ENCODE measurements around the gene ZNF92.
A peak's percentile ranks its signal among the peaks of the same experiment; 100 is the strongest.
"Not testable (repeated sequence)": the region's sequence is repeated elsewhere in the genome, so short reads cannot be mapped to it uniquely, and the experiment has no call there.

ZNF92 gene

DNA sequence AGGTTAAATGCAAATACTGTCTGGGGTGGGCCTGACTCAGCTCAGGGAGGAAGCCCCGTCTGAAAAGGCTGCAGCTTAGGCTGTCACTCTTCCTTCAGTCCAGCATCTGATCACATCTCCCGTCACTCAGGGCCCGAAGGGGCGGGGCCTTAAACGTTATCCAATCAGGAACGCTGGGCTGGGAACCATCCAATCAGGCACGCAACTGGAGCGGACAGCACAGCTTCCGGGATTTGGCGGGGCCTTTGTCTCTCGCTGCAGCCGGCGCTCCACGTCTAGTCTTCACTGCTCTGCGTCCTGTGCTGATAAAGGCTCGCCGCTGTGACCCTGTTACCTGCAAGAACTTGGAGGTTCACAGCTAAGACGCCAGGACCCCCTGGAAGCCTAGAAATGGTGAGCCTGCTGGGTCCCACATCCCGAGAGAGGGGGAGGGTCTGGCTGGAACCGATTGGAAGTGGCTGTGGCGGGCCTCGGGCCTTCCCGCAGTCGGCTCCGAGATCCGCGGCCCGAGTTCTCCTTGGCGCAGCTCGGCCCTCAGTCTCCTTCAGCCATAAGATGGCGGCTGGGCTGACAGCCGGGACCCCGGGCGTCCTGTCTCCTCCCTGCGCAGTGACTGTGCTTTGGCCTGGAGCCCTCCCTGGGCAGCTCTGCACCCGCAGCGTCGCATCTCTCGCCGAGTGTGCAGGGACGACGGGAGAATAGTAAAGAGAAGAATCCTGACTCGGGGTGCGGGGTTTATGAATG lies at the start of gene ZNF92:
Gene ZNF92 (plus strand): TSS at position 248 of the 744 bp plus-strand sequence. CDS start 143 bp downstream, at position 391.
- peak within 1 kb of the TSS; percentile 94 for H3K4me3 ChIP-seq (ENCODE audit: low read depth, low read length)

DNA sequence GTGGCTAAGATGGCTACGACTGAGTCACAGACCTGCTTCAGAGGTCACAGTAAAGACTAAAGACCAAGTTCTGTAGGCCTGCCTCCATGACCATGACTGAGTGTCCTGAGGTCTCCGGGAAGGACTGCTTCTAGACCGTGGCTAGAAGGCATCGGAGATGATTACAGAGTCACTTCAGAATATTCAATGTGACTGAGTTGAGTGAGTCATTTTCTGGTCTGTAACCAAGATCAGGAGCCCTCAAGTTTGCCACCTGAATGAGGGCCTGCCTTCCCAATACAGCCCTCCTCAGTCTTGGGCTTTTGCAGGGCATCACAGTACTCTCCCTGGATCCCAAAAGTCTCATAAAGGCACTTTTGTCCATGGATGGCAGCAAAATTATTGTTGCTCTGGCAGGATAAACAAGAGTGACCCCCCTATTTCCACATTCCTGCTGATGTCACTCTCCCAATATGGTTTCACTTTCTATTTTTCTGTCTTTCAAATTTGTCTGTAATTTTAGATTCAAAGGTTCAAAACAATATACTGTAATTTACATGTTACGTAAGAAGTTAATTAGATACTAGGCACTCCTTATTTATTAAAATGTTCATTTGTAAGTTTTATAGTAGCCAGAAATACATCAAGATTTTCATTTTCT lies 47.7 kb upstream of the ZNF92 start:
- no peak overlapping the region for H3K4me3 ChIP-seq (ENCODE audit: low read depth, low read length)

DNA sequence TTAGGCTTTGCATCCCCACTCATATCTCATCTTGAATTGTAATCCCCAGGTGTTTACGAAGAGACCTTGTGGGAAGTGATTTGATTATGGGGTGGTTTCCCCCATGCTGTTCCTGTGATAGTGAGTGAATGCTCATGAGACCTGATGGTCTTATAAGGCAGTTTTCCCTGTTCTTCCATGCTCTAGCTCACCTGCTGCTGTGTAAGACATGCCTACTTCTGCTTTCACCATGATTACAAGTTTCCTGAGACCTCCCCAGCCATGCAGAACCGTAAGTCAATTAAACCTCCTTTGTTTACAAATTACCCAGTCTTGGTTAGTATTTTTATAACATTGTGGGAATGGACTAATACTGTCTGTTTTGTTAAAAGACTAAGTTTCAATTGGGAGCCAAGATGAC lies 35.3 kb upstream of the ZNF92 start:
- no peak overlapping the region for H3K4me3 ChIP-seq (ENCODE audit: low read depth, low read length)

DNA sequence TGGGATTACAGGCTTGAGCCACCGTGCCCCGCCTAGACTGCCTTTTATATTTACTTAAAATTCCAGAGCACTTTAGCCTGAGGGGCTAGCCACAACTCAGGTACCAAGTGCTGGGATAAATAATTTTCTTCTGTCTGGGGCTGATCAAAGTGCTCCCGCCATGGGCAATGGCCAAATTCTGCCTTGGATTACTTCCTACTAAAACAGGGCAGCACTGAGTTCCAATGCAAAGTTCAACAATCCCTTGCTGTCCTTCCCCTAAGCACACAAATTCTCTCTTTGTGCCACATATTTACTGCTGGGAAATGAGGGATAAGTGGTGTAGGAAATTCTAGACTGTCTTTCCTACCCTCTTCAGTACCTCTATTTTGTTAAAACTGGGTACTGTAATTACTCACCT lies 34.4 kb upstream of the ZNF92 start:
- no peak overlapping the region for H3K4me3 ChIP-seq (ENCODE audit: low read depth, low read length)

DNA sequence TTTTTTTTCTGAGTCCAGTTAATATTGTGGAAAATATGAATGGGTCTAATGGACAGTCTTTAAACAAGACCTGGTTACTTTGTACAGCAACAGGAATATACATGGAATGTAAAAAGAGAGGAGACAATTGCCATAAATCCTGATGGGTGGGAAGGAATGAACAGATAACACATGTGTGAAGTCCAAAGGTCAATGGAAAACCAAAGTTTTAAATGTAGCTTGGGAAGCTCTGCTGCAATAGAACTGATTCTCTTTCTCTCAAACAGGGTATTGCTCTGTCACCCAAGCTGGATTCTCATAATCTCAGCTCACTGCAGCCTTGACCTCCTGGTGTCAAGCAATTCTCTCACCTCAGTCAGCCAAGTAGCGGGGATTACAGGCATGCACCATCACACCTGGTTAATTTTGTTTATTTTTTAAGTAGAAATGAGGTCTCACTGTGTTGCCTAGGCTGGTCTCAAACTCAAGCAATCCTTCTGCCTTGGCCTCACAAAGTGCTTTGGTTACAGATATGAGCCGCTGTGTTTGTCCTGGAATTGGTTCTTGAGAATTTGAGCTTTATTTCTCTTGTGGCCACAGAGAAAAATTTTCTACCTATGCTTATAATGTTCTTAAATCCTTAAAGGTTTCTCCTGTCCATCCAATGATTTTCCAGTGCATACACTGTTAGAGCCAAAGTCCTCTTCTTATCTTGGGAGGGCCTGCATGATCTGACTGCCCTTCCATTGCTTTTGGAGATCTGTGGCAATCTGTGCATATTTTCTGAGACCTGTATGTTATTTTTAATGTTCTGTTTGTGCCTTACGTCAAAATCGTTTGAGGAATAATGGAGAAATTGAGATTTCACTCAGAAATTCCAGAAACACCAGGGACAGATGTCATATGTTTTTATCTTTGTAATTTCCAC lies 30.7 kb upstream of the ZNF92 start:
- no peak overlapping the region for H3K4me3 ChIP-seq (ENCODE audit: low read depth, low read length)

DNA sequence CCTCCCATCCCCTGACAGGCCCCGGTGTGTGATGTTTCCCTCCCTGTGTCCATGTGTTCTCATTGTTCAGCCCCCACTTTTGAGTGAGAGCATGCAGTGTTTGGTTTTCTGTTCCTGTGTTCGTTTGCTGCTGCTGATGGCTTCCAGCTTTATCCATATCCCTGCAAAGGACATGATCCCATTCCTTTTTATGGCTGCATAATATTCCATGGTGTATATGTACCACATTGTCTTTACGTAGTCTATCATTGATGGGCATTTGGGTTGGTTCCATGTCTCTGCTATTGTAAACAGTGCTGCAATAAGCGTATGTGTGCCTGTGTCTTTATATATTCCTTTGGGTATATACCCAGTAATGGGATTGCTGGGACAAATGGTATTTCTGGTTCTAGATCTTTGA lies 29.1 kb upstream of the ZNF92 start:
- H3K4me3 ChIP-seq (ENCODE audit: low read depth, low read length): not testable (repeated sequence)

DNA sequence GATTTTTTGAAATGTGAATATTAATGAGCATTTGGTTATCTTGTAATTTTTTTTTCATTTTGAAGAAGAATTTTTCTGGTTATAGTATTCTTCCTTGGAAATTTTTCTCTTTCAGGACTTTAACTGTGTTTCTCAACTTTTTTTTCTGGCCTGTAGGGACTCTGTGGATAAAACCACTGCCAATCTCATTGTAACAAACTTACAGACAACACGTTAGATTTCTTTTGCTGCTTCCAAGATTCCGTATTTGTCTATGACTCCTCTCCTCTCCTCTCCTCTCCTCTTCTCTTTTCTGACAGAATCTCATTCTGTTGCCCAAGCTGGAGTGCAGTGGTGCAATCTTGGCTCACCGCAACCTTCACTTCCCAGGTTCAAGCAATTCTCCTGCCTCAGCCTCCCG lies 19.4 kb upstream of the ZNF92 start:
- no peak overlapping the region for H3K4me3 ChIP-seq (ENCODE audit: low read depth, low read length)

DNA sequence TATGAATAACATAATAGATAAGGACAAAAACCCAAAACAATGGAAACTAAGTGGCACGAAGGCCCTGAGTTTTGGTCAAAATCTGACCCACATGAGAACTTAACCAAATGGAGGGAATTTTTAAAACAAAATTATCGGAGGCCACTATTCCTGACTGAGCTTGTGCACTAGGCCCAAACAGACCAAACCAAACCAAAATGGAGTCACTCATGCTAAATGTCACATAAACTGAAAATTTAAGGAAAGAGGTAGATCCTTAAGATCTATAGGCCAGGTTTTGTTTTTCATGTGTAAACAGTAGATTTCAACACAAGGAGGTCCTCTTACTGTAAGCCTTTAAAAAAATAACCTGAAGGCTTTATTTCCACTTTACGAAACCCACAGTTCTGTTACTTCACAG lies 3.8 kb upstream of the ZNF92 start:
- no peak overlapping the region for H3K4me3 ChIP-seq (ENCODE audit: low read depth, low read length)

DNA sequence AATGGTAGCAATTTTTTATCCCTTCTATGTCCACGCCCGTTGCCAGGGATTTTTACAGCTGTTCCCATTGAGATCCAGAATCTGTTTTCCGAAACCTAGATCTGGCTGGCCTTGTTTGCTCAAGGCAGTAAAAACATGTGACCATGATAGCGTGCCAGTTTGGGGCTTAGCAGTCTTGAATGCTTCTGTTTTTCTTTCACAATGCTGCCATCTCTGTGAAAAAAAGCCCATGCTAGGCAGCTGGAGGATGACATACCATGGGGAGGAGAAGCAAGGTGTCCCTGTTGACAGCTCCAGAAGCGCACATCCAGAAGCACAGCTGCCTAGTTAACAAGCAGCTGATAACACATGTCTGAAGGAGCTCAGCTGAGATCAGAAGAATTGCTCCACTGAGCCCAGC lies 2.2 kb upstream of the ZNF92 start:
- no peak overlapping the region for H3K4me3 ChIP-seq (ENCODE audit: low read depth, low read length)

DNA sequence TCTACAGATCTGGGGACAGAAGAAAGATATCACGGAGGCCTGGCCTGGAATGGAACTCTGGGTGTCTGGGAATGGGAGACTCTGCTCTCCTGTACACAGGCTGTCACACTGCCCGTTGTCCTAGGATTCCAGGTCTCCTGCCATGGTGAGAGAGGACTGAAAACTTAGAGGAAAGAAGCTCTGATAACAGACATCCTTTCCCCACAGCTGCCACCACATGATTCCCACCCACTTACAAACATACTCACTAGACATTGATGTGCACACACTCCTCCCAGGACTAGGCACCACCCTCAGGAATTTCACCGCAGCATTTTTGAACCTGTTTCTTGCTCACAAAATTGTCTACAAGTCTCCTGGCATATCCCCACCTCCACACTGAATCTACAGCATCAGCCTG lies 5.7 kb downstream of the ZNF92 start:
- no peak overlapping the region for H3K4me3 ChIP-seq (ENCODE audit: low read depth, low read length)

DNA sequence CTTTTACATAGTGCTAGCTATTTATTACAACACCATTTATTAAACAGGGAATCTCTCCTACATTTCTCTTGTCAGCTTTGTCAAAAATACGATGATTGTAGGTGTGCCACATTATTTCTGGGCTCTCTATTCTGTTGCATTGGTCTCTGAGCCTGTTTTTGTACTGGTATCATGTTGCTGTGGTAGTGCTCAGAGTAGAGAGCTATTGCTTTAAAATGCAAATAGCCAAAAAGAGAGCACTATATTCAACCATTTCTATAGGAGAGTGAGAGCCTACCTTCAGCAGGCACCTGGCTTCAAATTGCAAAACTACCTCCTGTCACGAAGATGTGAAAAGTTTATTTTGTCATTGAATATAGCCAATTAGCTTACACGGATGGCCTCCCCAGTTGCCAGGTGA lies 8.1 kb downstream of the ZNF92 start:
- H3K4me3 ChIP-seq (ENCODE audit: low read depth, low read length): no peak overlapping the region

DNA sequence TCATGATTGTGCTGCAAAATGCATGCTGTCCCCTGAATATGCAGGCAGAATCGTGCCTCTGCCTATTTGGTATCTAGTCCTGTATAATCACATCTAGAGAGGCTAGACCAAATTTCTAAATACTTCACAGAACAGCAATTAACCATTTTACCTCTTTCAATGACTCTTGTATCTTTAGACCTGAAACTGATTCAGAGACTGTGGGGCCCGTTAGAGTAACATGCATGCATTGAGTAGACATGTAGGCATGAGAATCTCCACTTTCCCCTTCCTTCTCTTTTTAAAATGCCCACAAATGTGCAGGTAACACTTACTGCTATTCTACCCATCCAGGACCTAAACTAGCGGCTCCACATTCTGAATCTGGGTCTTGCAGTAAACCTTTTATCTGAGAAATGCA lies 8.8 kb downstream of the ZNF92 start:
- H3K4me3 ChIP-seq (ENCODE audit: low read depth, low read length): no peak overlapping the region

DNA sequence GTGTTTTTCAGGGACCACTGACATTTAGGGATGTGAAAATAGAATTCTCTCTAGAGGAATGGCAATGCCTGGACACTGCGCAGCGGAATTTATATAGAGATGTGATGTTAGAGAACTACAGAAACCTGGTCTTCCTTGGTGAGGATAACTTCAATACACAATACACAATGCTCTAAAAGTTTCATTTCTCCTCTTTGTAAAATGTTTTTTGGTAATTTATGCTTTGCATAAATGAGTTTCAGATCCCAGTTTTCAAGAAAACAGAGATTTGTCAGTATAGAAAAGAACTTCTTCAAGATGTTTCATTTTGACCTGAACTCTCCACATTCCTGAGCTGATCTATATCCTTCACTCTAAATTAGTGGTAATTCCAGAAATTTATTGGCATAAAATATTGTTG lies 14.2 kb downstream of the ZNF92 start:
- no peak overlapping the region for H3K4me3 ChIP-seq (ENCODE audit: low read depth, low read length)

DNA sequence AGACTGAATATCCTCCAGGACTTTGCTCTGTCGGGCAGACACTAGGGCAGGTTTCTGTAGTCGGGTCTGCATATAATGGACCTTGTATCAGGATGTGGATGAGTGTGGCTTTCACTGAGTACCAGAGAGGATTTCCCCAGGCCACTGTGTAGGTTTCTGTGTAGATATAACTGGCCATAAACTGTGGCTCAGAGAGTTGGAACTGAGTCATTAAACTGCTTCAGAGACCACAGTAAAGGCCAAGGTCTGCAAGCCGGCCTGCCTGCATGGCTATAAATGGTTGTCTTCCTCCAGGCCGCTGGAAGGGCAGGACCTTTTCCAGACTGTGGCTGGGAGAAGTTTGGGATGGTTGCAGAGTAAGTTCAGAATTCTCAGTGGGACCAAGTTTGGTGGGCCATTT lies 16.9 kb downstream of the ZNF92 start:
- H3K4me3 ChIP-seq (ENCODE audit: low read depth, low read length): no peak overlapping the region

DNA sequence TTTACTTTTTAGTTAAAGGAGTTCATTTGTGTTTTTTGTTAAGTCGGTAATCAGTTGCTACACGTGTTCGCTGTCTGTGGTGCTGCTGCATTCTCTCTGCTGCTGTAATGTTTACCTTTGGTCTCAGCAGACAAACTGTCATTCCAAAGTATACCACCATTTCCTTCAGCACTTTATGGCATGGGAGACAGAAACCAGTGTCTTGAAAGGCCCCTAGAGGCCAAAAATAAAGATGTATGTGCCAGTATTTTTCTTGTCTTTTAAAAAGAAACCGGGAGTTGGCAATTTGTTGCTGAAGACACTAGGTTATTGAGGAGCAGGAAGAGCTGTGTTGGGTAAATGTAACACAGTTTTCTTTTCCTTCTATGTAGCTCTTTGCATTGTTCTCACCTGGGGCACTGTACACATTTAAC lies 24.1 kb downstream of the ZNF92 start:
- H3K4me3 ChIP-seq (ENCODE audit: low read depth, low read length): no peak overlapping the region

DNA sequence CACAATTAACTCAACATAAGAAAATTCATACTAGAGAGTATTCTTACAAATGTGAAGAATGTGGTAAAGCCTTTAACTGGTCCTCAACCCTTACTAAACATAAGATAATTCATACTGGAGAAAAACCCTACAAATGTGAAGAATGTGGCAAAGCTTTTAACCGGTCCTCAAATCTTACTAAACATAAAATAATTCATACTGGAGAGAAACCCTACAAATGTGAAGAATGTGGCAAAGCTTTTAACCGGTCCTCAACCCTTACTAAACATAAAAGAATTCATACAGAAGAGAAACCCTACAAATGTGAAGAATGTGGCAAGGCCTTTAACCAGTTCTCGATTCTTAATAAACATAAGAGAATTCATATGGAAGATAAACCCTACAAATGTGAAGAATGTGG lies 25.0 kb downstream of the ZNF92 start:
- not testable (repeated sequence) for H3K4me3 ChIP-seq (ENCODE audit: low read depth, low read length)

DNA sequence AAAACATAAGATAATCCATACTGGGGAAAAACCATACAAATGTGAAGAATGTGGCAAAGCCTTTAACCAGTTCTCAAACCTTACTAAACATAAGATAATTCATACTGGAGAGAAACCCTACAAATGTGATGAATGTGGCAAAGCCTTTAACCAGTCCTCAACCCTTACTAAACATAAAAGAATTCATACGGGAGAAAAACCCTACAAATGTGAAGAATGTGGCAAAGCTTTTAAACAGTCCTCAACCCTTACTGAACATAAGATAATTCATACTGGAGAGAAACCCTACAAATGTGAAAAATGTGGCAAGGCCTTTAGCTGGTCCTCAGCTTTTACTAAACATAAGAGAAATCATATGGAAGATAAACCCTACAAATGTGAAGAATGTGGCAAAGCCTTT lies 25.4 kb downstream of the ZNF92 start:
- H3K4me3 ChIP-seq (ENCODE audit: low read depth, low read length): not testable (repeated sequence)

DNA sequence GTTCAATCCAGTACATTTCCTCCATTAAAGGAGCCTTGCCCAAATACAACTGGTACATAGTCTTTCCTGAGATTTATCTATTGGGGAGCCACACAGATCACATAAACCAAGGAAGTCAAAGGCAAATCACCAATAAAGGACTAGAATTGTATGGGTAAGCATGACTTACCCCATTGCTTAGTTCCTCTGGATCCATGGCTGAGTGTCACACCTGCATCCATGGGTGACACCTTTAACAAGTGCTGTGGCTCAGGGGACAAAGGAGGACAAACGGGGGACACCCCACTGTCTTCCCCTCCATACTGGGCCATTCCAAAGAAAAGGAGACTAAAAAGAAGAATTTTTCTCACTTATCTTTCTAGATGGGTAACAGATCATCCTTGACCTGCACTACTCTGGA lies 30.4 kb downstream of the ZNF92 start:
- no peak overlapping the region for H3K4me3 ChIP-seq (ENCODE audit: low read depth, low read length)

DNA sequence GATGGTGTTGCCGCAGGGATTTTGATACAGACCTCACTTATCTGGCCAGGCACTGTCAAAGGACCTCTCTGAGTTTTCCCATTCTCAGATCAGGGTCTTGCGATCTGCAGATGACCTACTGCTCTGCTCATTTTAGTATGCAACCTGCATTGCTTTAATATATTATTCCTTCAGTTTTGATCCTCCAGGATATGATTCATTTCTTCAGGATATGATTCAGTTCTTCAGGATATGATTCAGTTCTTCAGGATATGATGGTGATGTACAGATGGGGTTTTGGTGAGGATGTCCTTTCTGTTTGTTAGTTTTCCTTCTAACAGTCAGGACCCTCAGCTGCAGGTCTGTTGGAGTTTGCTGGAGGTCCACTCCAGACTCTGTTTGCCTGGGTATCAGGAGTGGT lies 33.1 kb downstream of the ZNF92 start:
- not testable (repeated sequence) for H3K4me3 ChIP-seq (ENCODE audit: low read depth, low read length)

DNA sequence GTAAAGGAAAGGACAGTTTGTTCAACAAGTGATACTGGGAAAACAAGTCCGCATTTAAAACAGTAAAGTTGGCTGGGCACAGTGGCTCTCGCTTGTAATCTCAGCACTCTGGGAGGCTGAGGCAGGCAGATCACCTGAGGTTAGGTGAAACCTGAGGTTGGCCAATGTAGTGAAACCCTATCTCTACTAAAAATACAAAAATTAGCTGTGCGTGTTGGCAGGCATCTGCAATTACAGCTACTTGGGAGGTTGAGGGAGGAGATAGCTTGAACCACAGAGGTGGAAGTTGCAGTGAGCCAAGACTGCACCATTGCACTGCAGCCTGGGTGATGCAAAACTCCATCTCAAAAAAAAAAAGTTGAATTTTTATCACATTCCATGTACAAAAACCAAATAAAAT lies 35.7 kb downstream of the ZNF92 start:
- no peak overlapping the region for H3K4me3 ChIP-seq (ENCODE audit: low read depth, low read length)

DNA sequence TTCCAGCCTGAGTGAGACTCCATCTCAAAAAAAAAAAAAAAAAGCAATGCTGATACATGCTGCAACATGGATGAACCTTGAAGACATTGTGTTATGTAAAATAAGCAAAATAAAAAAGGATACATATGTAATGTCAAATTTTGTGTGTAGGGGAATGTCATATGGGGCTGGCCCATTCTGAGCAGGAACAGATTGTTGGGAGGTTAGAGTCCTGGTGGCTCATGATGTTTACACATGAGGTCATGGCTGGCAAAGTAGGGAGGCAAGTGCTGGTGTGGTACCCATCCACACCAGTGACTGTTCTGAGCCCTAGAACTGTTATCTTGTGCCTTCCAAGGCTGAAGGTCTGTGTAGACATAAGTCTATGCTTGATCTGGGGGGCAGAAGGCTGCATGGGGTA lies 37.6 kb downstream of the ZNF92 start:
- H3K4me3 ChIP-seq (ENCODE audit: low read depth, low read length): no peak overlapping the region

DNA sequence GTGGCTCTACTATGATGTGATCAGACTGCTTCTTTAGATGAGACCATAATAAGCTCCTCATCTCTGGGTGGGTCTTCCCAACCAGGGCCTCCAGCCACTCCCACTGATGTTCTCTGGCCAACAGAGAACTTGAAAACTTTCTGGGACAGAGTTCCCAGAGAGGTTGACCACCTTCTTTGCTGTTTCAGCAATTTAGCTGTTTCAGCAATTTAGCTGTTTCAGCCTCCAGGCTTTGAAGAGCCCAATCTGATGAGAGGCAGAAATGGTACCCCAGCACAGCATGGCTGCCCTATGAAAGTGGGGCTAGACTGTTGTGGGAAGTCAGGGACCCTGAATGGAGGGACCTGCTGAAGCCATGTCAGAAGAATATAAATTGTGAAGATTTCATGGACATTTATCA lies 49.0 kb downstream of the ZNF92 start:
- no peak overlapping the region for H3K4me3 ChIP-seq (ENCODE audit: low read depth, low read length)

All from iPS-11a (cell line).